HG03139 (cell line): ENCODE measurements around the gene SLC12A4.
"Not testable (repeated sequence)": the region's sequence is repeated elsewhere in the genome, so short reads cannot be mapped to it uniquely, and the experiment has no call there.

Experiments
- ATAC-seq: cut with Tn5 transposase; IDR thresholded peaks from one replicate; pipeline ENCODE4 v1.9.1; 2021; ENCODE audit not compliant: unreplicated experiment

Gene SLC12A4

DNA sequence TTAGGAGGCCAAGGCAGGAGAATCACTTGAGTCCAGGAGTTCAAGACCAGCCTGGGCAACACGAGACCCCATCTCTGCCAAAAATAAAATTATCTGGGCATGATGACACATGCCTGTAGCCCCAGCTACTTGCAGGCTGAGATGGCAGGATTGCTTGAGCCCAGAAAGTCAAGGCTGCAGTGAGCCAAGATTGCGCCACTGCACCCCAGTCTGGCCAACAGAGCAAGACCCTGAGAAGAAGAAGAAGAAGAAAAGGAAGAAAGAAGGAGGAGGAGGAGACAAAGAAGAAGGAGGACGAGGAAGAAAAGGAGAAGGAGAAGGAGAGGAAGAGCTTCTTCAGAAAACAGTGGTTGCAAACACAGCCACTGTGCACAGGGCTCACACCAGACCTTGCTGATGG, 20.2 kb upstream of the SLC12A4 start:
- ATAC-seq: no peak

DNA sequence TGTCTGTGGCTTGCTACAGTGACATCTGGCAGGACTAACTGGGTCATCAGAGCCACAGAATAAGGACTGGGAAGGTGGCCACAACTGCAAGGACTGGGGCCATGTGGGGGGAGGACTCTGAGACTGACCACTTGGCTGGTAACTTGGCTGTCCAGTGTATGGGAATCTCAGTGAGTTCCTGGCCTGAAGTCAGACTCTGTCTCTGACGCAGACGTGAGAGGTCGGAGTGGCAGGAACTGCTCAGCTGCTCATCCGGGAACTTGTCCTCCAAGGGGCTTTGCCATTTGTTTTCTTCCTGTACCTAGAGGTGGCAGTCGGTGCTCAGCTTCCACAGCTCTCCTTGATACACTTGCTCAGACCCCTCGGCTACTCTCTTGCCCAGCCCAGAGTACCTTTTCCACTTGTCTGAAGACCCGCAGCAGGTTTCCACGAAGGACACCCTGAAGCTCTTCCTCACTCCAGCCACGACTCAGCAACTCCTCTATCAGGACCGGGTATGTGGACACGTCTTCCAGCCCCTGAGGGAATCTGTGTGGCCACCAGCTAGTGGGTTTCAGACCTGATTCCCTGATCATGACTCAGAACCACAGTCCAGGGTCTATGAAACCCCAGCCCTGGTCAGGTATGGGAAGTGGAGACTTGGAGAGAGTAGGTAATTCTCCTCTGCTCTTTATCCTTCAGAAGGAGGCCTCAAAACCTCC, 19.2 kb upstream of the SLC12A4 start:
- ATAC-seq: no peak

- no peak for ATAC-seq
Observed at GRCh38 chr16:67986949-67987348, 18.5 kb upstream of the SLC12A4 start.

DNA sequence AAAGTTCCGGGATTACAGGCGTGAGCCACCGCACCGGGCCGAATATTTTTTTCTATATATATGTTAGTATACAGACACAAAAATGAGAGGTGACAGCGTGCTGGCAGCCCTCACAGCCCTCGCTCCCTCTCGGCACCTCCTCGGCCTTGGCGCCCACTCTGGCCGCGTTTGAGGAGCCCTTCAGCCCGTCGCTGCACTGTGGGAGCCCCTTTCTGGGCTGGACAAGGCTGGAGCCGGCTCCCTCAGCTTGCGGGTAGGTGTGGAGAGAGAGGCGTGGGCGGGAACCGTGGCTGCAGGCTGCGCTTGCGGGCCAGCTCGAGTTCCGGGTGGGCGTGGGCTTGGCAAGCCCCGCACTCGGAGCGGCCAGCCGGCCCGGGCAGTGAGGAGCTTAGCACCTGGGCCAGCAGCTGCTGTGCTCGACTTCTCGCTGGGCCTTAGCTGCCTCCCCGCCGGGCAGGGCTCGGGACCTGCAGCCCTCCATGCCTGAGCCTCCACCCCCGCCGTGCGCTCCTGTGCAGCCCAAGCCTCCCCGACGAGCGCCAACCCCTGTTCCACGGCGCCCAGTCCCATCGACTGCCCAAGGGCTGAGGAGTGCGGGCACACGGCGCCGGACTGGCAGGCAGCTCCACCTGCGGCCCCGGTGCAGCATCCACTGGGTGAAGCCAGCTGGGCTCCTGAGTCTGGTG, 13.7 kb upstream of the SLC12A4 start:
- ATAC-seq: no peak

DNA sequence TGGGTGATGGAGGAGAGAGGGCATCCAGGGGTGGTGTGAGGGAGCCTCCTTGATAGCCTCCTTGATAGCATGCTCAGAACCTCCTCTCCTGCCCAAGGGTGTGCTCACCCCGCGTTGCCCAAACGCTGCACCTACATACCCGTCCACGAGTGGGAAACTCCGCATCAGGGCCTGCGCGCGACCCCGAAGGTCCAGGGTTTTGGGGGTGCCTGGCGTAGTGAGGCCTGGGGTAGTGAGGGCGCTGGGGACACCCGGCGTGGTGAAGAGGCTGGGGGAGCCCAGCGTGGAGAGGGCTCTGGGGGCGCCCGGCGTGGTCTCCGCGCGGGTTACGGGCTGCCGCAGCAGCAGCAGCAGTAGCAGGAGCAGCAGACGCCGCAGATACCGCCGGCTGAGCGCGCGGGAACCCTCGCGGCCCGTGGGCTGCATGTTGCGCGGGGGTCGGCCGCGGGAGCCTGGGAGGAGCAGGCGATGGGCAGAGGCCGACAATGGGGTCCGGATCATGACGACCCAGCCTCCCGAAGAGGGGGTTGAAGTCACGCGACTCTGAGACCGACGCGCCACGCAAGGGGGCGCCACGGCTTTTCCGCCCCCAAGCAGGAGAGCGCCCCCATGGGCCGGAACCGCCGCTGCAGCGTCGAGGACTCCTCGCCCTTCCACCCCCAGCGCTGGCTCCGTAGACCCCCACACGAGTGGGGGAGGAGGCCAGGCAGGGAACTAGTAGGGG, 11.7 kb upstream of the SLC12A4 start, which contains the start of gene DPEP3:
Gene DPEP3, minus strand, starts transcription at position 545 of the 724 bp plus-strand sequence. Its CDS starts 119 bp downstream, at position 426.
- no peak for ATAC-seq

DNA sequence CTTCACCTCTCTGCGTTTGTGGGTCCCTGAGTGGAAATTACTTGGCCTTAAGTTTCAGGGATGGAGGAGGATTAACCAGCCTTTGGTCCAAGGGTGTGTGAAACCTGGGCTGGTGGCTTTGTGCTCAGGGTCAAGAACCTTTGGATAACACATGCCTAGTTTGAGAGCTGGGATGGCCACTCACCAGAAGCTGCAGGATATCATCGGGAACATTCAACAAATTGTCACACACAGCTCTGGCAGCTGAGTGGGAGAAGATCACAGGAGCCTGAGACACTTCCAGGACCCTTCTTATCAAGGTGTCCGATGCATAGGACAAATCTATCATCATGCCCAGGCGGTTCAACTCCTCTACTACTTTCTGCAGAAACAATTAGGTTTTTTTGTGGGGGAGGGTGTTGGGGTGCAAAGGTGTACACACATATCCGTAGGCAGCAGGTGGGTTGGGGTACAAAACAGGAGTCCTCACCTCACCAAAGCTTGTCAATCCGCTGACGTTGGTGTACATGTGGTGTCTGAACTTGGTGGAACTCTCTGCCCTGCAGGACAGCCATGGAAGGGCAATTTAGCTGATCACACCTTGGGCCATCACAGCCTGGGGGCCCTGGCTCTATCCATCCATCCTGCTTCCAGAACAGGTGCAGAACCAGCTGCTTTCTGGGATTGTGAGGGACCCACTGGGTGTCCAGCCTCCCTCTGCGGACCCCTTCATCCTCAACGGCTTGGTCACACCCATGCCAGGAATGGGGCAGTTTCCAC, 9.2 kb upstream of the SLC12A4 start:
- no peak for ATAC-seq

GRCh38 chr16:67977005-67977404, 8.6 kb upstream of the SLC12A4 start:
- ATAC-seq: no peak

- no peak for ATAC-seq
Observed at GRCh38 chr16:67976205-67976604, 7.8 kb upstream of the SLC12A4 start.

DNA sequence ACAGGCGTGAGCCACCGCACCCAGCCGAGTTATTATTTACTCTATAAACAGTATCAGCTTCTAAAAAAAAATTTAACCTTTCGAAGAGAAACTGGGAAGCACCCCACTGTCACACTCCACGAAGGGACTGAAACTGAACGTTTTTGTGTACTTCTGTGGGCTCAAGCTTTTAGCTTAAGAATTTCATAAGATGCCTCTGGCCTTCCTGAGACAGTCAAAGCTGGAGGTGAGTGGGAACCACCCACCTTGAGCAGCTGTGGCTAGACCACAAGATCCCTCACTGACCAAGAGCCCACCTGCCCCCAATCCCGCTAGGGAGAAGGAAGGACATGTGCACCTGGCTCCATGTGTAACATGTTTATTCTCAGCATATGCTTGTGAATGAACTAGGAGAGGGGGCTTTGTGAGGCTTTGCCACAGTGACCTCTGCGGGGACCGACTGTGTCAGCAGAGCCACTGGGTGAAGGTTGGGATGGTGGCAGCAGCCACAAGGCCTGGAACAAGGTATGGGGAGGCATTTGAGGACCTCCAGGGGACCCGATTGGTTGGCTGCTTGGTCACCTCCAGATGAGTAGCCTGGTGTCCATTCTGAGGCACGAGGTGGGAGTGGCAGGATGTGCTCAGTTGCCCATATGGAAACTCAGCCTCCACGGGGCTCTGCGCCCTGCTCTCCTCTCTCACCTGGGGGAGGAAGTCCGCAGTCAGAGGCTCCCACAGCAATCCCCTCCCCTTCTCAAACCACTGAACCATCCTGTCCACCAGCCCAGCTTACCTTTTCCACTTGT, 7.1 kb upstream of the SLC12A4 start:
- ATAC-seq: no peak

DNA sequence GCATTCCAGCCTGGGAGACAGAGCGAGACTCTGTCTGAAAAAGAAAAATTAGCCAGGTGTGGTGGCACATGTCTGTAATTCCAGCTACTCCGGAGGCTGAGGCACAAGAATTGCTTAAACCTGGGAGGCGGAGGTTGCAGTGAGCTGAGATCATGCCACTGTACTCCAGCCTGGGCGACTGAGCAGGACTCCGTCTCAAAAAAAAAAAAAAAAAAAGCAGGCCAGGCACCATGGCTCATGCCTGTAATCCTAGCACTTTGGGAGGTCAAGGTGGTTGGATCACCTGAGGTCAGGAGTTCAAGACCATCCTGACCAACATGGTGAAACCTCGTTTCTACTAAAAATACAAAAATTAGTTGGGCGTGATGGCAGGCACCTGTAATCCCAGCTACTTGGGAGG, 3.8 kb upstream of the SLC12A4 start:
- not testable (repeated sequence) for ATAC-seq

DNA sequence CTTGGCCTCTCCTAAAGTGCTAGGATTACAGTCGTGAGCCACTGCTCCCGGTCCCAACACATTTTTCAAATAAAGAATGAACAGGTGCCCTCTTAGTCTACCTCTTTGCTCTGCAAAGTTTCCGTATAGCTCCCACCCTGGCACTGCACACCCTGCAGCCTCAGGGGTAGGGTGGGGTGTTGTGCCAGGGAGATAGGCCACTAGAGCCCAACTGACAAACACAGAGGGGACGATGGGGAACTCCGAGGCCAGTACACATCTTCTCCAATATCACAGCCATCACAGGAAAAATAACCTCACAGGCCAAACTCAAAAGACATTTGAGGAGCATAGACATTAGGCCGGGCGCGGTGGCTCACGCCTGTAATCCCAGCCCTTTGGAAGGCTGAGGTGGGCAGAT, 2.7 kb upstream of the SLC12A4 start:
- ATAC-seq: no peak

DNA sequence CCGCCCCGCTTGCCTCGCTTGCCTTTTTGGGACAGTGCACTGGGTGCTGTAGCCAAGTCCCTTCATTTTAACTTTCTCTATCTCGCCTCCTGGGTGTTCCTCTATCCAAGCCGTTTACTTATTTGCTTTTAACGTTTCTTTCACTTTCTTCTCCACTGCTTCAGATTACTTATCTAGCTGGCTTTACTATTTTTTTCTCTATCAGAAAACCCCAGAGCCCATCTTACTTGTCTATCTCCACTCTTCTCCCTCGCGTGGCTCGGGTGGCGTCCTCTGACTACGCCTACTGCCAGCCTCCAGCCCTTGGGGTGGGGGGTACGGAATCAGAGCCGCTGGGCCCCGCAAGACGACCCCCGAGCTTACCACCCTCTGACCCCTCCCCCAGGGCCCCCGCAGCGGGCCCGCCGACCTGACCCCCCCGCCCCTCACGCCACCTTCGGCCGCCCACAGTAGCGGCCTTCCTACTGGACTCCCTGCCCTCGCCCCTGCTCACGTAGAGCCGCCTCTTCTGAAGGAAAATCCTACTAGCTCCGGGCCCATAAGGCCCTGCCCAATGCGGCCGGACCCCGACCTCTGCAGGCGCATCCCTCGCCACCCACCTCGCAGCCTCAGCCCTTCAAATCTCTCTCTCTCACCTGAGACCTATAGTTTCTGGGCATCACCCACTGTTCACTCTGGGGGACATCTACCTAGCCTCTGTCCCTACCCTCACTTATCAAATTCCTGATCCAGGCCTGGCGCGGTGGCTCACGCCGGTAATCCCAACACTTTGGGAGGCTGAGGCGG, 1.0 kb upstream of the SLC12A4 start:
- no peak for ATAC-seq

DNA sequence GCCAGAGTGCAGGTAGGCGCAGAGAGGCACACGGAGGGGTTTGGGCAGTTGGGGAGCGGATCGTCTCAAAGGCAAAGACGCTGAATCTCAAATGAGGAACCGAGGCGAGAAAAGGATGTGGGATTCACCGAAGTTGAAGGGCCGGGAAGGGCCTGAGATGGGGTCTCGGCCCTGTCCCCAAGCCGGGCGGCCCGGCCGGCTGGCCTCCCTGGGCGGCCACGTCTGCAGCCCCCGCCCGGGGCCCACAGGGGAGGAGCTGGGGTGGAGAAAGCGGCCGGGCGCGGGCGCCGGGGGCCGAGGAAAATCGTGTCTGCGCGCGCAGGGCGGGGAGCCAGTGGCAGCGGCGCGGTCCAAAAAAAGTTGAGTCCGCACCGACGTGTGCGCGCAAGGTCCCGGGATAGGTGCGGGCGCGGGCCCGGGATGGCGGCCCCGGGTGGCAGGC, 458 bp downstream of the SLC12A4 start:
- ATAC-seq: no peak

GRCh38 chr16:67967183-67967957, 1.1 kb downstream of the SLC12A4 start:
- ATAC-seq: no peak

DNA sequence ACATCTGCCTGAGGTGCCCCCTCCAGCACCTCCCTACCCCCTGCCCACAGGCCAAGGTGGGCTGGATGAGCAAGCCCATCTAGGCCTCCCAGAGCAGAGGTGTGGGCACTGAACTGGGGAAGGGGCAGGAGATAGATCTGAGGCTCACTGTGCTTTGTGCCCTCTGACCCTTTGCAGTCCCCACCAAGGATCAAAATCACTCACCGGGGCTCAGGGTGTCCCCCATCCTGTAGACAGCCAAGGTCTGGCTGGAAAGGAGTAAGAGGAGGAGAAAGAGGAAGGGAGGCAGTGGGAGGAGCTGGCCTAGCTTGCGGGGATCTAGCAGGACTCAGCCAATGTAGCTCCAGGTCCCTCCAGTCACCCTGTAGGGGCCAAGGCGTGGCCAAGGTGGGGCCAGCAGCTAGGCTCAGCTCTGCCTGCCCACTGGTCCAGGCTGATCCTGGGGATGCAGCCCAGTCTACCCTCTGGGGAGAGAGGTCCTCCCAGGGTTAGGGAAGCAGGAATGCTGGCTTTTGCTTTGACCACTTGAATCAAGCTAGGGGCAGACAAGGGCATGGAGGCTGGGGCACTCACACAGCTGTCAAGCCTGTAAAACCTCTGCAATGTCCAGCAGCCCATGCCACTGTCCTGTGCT, 1.8 kb downstream of the SLC12A4 start:
- ATAC-seq: no peak

GRCh38 chr16:67965668-67966548, 2.5 kb downstream of the SLC12A4 start:
- no peak for ATAC-seq

DNA sequence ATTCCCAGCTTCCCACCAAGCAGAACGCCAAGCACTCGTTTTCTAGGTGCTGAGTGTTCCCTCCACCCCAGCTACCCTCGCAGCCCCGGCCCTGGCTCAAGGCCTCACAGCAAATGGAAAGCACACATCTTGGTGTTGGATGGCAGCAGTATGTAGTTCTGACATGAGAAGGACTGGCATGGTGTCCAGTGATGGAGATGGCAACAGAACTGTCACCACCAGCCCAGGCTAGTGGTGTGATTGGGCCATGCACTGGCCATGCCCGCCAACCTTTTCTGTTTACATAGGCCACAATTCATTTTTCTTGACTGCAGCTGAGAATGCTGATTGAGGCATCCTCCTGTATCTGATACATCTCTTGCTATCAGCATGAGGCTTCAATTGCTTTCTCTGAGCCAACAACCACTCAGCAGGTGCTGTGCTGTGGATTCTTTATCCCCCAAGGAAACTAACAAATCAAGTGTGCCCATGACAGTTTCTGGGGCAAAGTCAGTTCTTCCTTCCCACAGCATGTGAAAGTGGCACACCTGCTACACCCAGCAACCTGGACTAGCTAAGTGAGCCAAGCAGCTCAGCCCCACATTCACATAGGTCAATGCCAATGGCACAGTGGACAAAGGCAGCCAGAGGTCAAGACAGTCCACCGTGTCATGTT, 3.8 kb downstream of the SLC12A4 start:
- ATAC-seq: no peak
